HL-60 (cell line): Measurements from ENCODE around the gene EEF2K.

Source experiments
- DNase-seq, 2 experiments: peaks; one replicate each; pipeline ENCODE4 v3.0.0-alpha.2; 2010 to 2020; ENCODE audit warnings: low read depth in 1 of 2, low spot score in 1 of 2
- H3K27ac ChIP-seq: fragments of 250-450 bp; sonication (Bioruptor Pico); replicated peaks from 2 replicates; pipeline ENCODE4 v1.5.1; 2020; ENCODE audit warnings: mild to moderate bottlenecking, moderate library complexity
- H3K27me3 ChIP-seq: fragments of 250-450 bp; sonication (Bioruptor Pico); 2 replicates; pipeline ENCODE4 v1.5.1; 2021; ENCODE audit warnings: mild to moderate bottlenecking, moderate library complexity; ENCODE audit not compliant: insufficient read depth, poor library complexity, severe bottlenecking
- H3K4me3 ChIP-seq: replicated peaks from 2 replicates; pipeline ENCODE4 v1.5.1; 2011; ENCODE audit warnings: mild to moderate bottlenecking, control low read depth, low read length; ENCODE audit not compliant: insufficient read depth
- CTCF ChIP-seq: IDR thresholded peaks from one replicate; pipeline ENCODE4 v1.5.1; 2011; ENCODE audit warnings: low read length, control low read depth, inconsistent platforms; ENCODE audit not compliant: insufficient read depth
- GABPA ChIP-seq: IDR thresholded peaks from 2 replicates; pipeline ENCODE4 v1.6.1; 2012; ENCODE audit warnings: low read depth
- POLR2AphosphoS5 ChIP-seq: IDR thresholded peaks from 2 replicates; pipeline ENCODE4 v1.6.1; 2012; ENCODE audit warnings: low read depth
- REST ChIP-seq: IDR thresholded peaks from 2 replicates; pipeline ENCODE4 v1.6.1; 2012; ENCODE audit warnings: low read depth; ENCODE audit not compliant: insufficient replicate concordance
- SPI1 ChIP-seq: IDR thresholded peaks from 2 replicates; pipeline ENCODE4 v1.6.1; 2012; ENCODE audit warnings: low read depth, mild to moderate bottlenecking, borderline replicate concordance

The EEF2K gene

GRCh38 chr16:22255335-22255734, 49.3 kb downstream of the EEF2K start:
- Histone ChIP-seq H3K27me3 (no peaks in the 10 kb centered on the region), H3K4me3 (no peak overlapping the region), H3K27ac (no peak overlapping the region)
- DNase-seq = no peak
- no peak for TF ChIP-seq SPI1
- no peak for TF ChIP-seq CTCF
- TF ChIP-seq GABPA = no peak
- no peak for TF ChIP-seq POLR2AphosphoS5
- TF ChIP-seq REST = no peak

- DNase-seq = no peak
- TF ChIP-seq REST (no peak), CTCF (no peak), SPI1 (no peak), GABPA (no peak), POLR2AphosphoS5 (no peak)
- Histone ChIP-seq H3K27me3 (no peaks in the 10 kb centered on the region), H3K4me3 (no peak overlapping the region), H3K27ac (no peak overlapping the region)
These were observed 51.4 kb downstream of the EEF2K start for GRCh38 chr16:22257440-22257839.

- TF ChIP-seq POLR2AphosphoS5 (no peak), SPI1 (no peak), CTCF (no peak), REST (no peak), GABPA (no peak)
- Histone ChIP-seq H3K4me3 (no peak overlapping the region), H3K27me3 (no peaks in the 10 kb centered on the region), H3K27ac (no peak overlapping the region)
- no peak for DNase-seq
These were observed 54.4 kb downstream of the EEF2K start for GRCh38 chr16:22260490-22260889.
